MM.1S (cell line): ENCODE data around the gene ARHGAP4.

Experiments used
- DNase-seq: peaks from one replicate; pipeline ENCODE4 v3.0.0-alpha.2; 2015
- H2AFZ ChIP-seq: fragments of 300-600 bp; sonication (generic); 2 replicates; pipeline ENCODE4 v1.6.0; 2016; ENCODE audit warnings: antibody characterized with exemption, low read length
- H3F3A ChIP-seq: fragments of 300-600 bp; sonication (generic); 2 replicates; pipeline ENCODE4 v1.6.1; 2016; ENCODE audit warnings: mild to moderate bottlenecking, antibody characterized with exemption, low read length, moderate library complexity, mixed read lengths; ENCODE audit not compliant: insufficient read depth
- H3K27ac ChIP-seq: fragments of 300-600 bp; sonication (generic); 2 replicates; pipeline ENCODE4 v1.5.1; 2016; ENCODE audit warnings: mild to moderate bottlenecking, low read length
- H3K27me3 ChIP-seq: fragments of 300-600 bp; sonication (generic); replicated peaks from 2 replicates; pipeline ENCODE4 v1.6.0; 2016; ENCODE audit warnings: low read length; ENCODE audit not compliant: insufficient read depth
- H3K36me3 ChIP-seq: fragments of 300-600 bp; sonication (generic); replicated peaks from 2 replicates; pipeline ENCODE4 v1.6.1; 2016; ENCODE audit warnings: mild to moderate bottlenecking, low read length, mixed read lengths; ENCODE audit not compliant: insufficient read depth
- H3K4me1 ChIP-seq: fragments of 300-600 bp; sonication (generic); 2 replicates; pipeline ENCODE4 v1.6.1; 2016; ENCODE audit warnings: low read length, mixed read lengths
- H3K4me2 ChIP-seq: fragments of 300-600 bp; sonication (generic); 2 replicates; pipeline ENCODE4 v1.6.0; 2016; ENCODE audit warnings: low read depth, low read length
- H3K4me3 ChIP-seq: fragments of 300-600 bp; sonication (generic); 2 replicates; pipeline ENCODE4 v1.5.1; 2016; ENCODE audit warnings: low read length, mixed read lengths
- H3K79me2 ChIP-seq: fragments of 300-600 bp; sonication (generic); 2 replicates; pipeline ENCODE4 v1.6.1; 2016; ENCODE audit warnings: mixed run types, low read length, mixed read lengths
- H3K9ac ChIP-seq: fragments of 300-600 bp; sonication (generic); 2 replicates; pipeline ENCODE4 v1.6.1; 2016; ENCODE audit warnings: low read length, mixed read lengths
- H3K9me2 ChIP-seq: fragments of 300-600 bp; sonication (generic); replicated peaks from 2 replicates; pipeline ENCODE4 v1.6.1; 2016; ENCODE audit warnings: mild to moderate bottlenecking, low read length, mixed read lengths; ENCODE audit not compliant: insufficient read depth
- H3K9me3 ChIP-seq: fragments of 300-600 bp; sonication (generic); replicated peaks from 2 replicates; pipeline ENCODE4 v1.6.1; 2016; ENCODE audit warnings: mild to moderate bottlenecking, low read length, mixed read lengths; ENCODE audit not compliant: insufficient read depth
- H4K20me1 ChIP-seq: fragments of 300-600 bp; sonication (generic); 2 replicates; pipeline ENCODE4 v1.6.1; 2016; ENCODE audit warnings: mild to moderate bottlenecking, low read length, moderate library complexity, mixed read lengths; ENCODE audit not compliant: insufficient read depth
- CTCF ChIP-seq: fragments of 300-600 bp; sonication (generic); IDR thresholded peaks from 2 replicates; pipeline ENCODE4 v1.5.1; 2016; ENCODE audit warnings: antibody characterized with exemption, low read length, mixed read lengths
- EZH2 ChIP-seq: fragments of 300-600 bp; sonication (generic); optimal IDR thresholded peaks from 2 replicates; pipeline ENCODE3; 2017; ENCODE audit warnings: low read depth, mild to moderate bottlenecking, antibody characterized with exemption, low read length, mixed read lengths
- EZH2phosphoT487 ChIP-seq: fragments of 300-600 bp; sonication (generic); IDR thresholded peaks from 2 replicates; pipeline ENCODE4 v1.6.1; 2018; ENCODE audit warnings: antibody characterized with exemption, low read length

ARHGAP4 gene

GRCh38 chrX:153939573-153939972 lies 13.5 kb upstream of the ARHGAP4 start:
- no peak overlapping the region for H3K27ac ChIP-seq
- no peak overlapping the region for H2AFZ ChIP-seq
- H4K20me1 ChIP-seq, result no peaks in the 10 kb centered on the region
- TF ChIP-seq EZH2phosphoT487 (no peak), CTCF (no peak), EZH2 (no peak)
- DNase-seq, result no peak
- H3F3A ChIP-seq, result no peaks in the 10 kb centered on the region
- H3K4me1 ChIP-seq, result no peaks in the 10 kb centered on the region
- H3K9me3 ChIP-seq, result no peaks in the 10 kb centered on the region
- no peak overlapping the region for H3K9ac ChIP-seq
- peaks cover 10% of the 10 kb centered on the region; the same call in 1 of the 2 replicates for H3K79me2 ChIP-seq
- H3K27me3 ChIP-seq, result no peaks in the 10 kb centered on the region
- H3K4me3 ChIP-seq, result no peak overlapping the region
- no peak overlapping the region for H3K4me2 ChIP-seq
- no peaks in the 10 kb centered on the region for H3K36me3 ChIP-seq
- no peaks in the 10 kb centered on the region for H3K9me2 ChIP-seq

GRCh38 chrX:153938226-153938786 lies 12.2 kb upstream of the ARHGAP4 start:
- no peaks in the 10 kb centered on the region for H3K9me3 ChIP-seq
- no peak for DNase-seq
- no peaks in the 10 kb centered on the region for H3K36me3 ChIP-seq
- H3K27me3 ChIP-seq, result no peaks in the 10 kb centered on the region
- no peak overlapping the region for H3K4me2 ChIP-seq
- H4K20me1 ChIP-seq, result no peaks in the 10 kb centered on the region
- H3K4me3 ChIP-seq, result no peak overlapping the region
- H3K27ac ChIP-seq, result no peak overlapping the region
- TF ChIP-seq EZH2 (no peak), EZH2phosphoT487 (no peak), CTCF (no peak)
- no peaks in the 10 kb centered on the region for H3K9me2 ChIP-seq
- peaks cover 12% of the 10 kb centered on the region for H3K79me2 ChIP-seq
- no peak overlapping the region for H3K9ac ChIP-seq
- no peaks in the 10 kb centered on the region for H3K4me1 ChIP-seq
- no peak overlapping the region for H2AFZ ChIP-seq
- H3F3A ChIP-seq, result no peaks in the 10 kb centered on the region

GRCh38 chrX:153937056-153937455 lies 11.0 kb upstream of the ARHGAP4 start:
- Histone ChIP-seq H3K4me1 (no peaks in the 10 kb centered on the region), H4K20me1 (no peaks in the 10 kb centered on the region), H3K36me3 (no peaks in the 10 kb centered on the region), H3K79me2 (peaks cover 25% of the 10 kb centered on the region), H3F3A (no peaks in the 10 kb centered on the region), H3K9ac (no peak overlapping the region), H3K9me3 (no peaks in the 10 kb centered on the region), H3K4me2 (no peak overlapping the region), H3K4me3 (no peak overlapping the region), H3K9me2 (no peaks in the 10 kb centered on the region), H3K27ac (no peak overlapping the region), H2AFZ (no peak overlapping the region), H3K27me3 (no peaks in the 10 kb centered on the region)
- no peak for DNase-seq
- TF ChIP-seq EZH2phosphoT487 (no peak), EZH2 (no peak), CTCF (no peak)
